GM18868 (cell line): ENCODE measurements around the gene TBC1D9B.
"Not testable (repeated sequence)": the region's sequence is repeated elsewhere in the genome, so short reads cannot be mapped to it uniquely, and the experiment has no call there.

Experiments
- ATAC-seq: cut with Tn5 transposase; IDR thresholded peaks from one replicate; pipeline ENCODE4 v1.9.1; 2021; ENCODE audit warnings: mild to moderate bottlenecking, moderate library complexity; ENCODE audit not compliant: unreplicated experiment

Gene TBC1D9B

GRCh38 chr5:179886190-179886911, 21.3 kb downstream of the TBC1D9B start:
- ATAC-seq, result no peak

- ATAC-seq, result no peak
Observed at GRCh38 chr5:179885491-179886090, 22.1 kb downstream of the TBC1D9B start.

GRCh38 chr5:179883163-179883562, 24.5 kb downstream of the TBC1D9B start:
- ATAC-seq, result no peak

- ATAC-seq, result no peak
Observed at GRCh38 chr5:179882338-179882737, 25.4 kb downstream of the TBC1D9B start.

GRCh38 chr5:179880848-179881590, 26.7 kb downstream of the TBC1D9B start:
- no peak for ATAC-seq

GRCh38 chr5:179880066-179880650, 27.5 kb downstream of the TBC1D9B start:
- no peak for ATAC-seq

GRCh38 chr5:179879690-179880010, 28.0 kb downstream of the TBC1D9B start:
- ATAC-seq, result no peak

GRCh38 chr5:179879003-179879689, 28.6 kb downstream of the TBC1D9B start:
- ATAC-seq, result no peak

- no peak for ATAC-seq
Observed at GRCh38 chr5:179878222-179879002, 29.3 kb downstream of the TBC1D9B start.

- ATAC-seq, result no peak
Observed at GRCh38 chr5:179876610-179876952, 31.1 kb downstream of the TBC1D9B start.

- no peak for ATAC-seq
Observed at GRCh38 chr5:179875741-179876609, 31.7 kb downstream of the TBC1D9B start.

GRCh38 chr5:179874536-179875292, 33.0 kb downstream of the TBC1D9B start:
- no peak for ATAC-seq

- ATAC-seq, result no peak
Observed at GRCh38 chr5:179874136-179874535, 33.6 kb downstream of the TBC1D9B start.

- ATAC-seq, result no peak
Observed at GRCh38 chr5:179873588-179874110, 34.0 kb downstream of the TBC1D9B start.

- no peak for ATAC-seq
Observed at GRCh38 chr5:179872828-179873575, 34.7 kb downstream of the TBC1D9B start.

- no peak for ATAC-seq
Observed at GRCh38 chr5:179872055-179872827, 35.5 kb downstream of the TBC1D9B start.

GRCh38 chr5:179871533-179871932, 36.2 kb downstream of the TBC1D9B start:
- not testable (repeated sequence) for ATAC-seq
